ENCODE data around the gene KCNG4. TPM values are rescaled to one million over a fixed set of nuclear protein-coding genes. Genes with fewer than 3 reads are reported as not detected.

KCNG4 gene
- total RNA-seq, 1 donor from 2014 or later: not detected

GRCh38 chr16:84178892-84179611 is 60.8 kb downstream of the KCNG4 start:
- intact Hi-C loops (cut with DNase I): no loop called here
- no peak for ATAC-seq (ENCODE audit: poor library complexity)
- no peak for DNase-seq

GRCh38 chr16:84178146-84178765 is 61.6 kb downstream of the KCNG4 start:
- intact Hi-C loops (cut with DNase I): no loop called here
- ATAC-seq (ENCODE audit: poor library complexity): peak; percentile 22
- DNase-seq: no peak

- ATAC-seq (ENCODE audit: poor library complexity): peak; percentile 14
- DNase-seq: no peak
- intact Hi-C loops (cut with DNase I): no loop called here
These were observed 62.1 kb downstream of the KCNG4 start for GRCh38 chr16:84177741-84178073.

GRCh38 chr16:84176192-84177053 is 63.4 kb downstream of the KCNG4 start:
- intact Hi-C loops (cut with DNase I): no loop called here
- no peak for DNase-seq
- ATAC-seq (ENCODE audit: poor library complexity): peak; percentile 14

- DNase-seq (no peak), ATAC-seq (ENCODE audit: poor library complexity) (peak; percentile 52)
These were observed 64.3 kb downstream of the KCNG4 start for GRCh38 chr16:84175350-84176081.

GRCh38 chr16:84174396-84174795 is 65.4 kb downstream of the KCNG4 start:
- ATAC-seq (ENCODE audit: poor library complexity) (no peak), DNase-seq (no peak)
- intact Hi-C loops (cut with DNase I): no loop called here

More at GRCh38 chr16:84175350-84176081, 64.3 kb downstream of the KCNG4 start:
- intact Hi-C loops (cut with DNase I): no loop called here

- no peak for DNase-seq
- no peak for ATAC-seq (ENCODE audit: poor library complexity)
- intact Hi-C loops (cut with DNase I): no loop called here
These were observed 70.0 kb downstream of the KCNG4 start for GRCh38 chr16:84169765-84170310.

Other genes starting within 250 kb of the KCNG4 start
- 0.78 TPM for gene SLC38A8, start 197.2 kb downstream of the KCNG4 start, total RNA-seq
- gene MBTPS1, start 123.1 kb downstream of the KCNG4 start, total RNA-seq: 67.3 TPM
- gene HSDL1, start 94.8 kb downstream of the KCNG4 start, total RNA-seq: 22.6 TPM
- not detected for gene DNAAF1, start 94.7 kb downstream of the KCNG4 start, total RNA-seq
- 29.3 TPM for gene TAF1C, start 53.0 kb downstream of the KCNG4 start, total RNA-seq
- 0.65 TPM for gene ADAD2, start 48.9 kb downstream of the KCNG4 start, total RNA-seq
- gene WFDC1, start 54.9 kb upstream of the KCNG4 start, total RNA-seq: 1.4 TPM
- gene ATP2C2, start 128.5 kb upstream of the KCNG4 start, total RNA-seq: not detected